Heart right ventricle (tissue), 16 donors: ENCODE data around the gene FAM149A. TPM values are rescaled to one million over a fixed set of nuclear protein-coding genes. Genes with fewer than 3 reads are reported as not detected.

ENCODE experiments used
- ATAC-seq, 8 donors: fragments of 200-7000 bp; cut with Tn5 transposase; one replicate each; pipeline ENCODE4 v1.9.1; 2020; ENCODE audit warnings: mild to moderate bottlenecking in 8 of 8, moderate library complexity in 8 of 8, moderate number of reproducible peaks in 1 of 8
- DNase-seq, 2 donors: peaks; one replicate each; pipeline ENCODE4 v3.0.0-alpha.2; 2020
- H3K27ac ChIP-seq, 10 donors: fragments of 200-600 bp; sonication (generic) in 2 of 10; one replicate each; pipeline versions ENCODE4 v1.5.0 to v1.8.0; 2020 to 2022; ENCODE audit warnings: mild to moderate bottlenecking in 3 of 10
- H3K27me3 ChIP-seq, 7 donors: fragments of 200-600 bp; one replicate each; pipeline ENCODE4 v1.8.0; 2021 to 2022; ENCODE audit warnings: mild to moderate bottlenecking in 2 of 7
- H3K36me3 ChIP-seq, 9 donors: fragments of 200-600 bp; sonication (generic) in 1 of 9; one replicate each; pipeline versions ENCODE4 v1.5.0 to v1.8.0; 2020 to 2022; ENCODE audit warnings: mild to moderate bottlenecking in 2 of 9
- H3K4me1 ChIP-seq, 9 donors: fragments of 200-600 bp; sonication (generic) in 1 of 9; one replicate each; pipeline versions ENCODE4 v1.5.0 to v1.8.0; 2020 to 2022; ENCODE audit warnings: mild to moderate bottlenecking in 4 of 9
- H3K4me3 ChIP-seq, 10 donors: fragments of 200-600 bp; sonication (generic) in 2 of 10; one replicate each; pipeline versions ENCODE4 v1.5.0 to v1.8.0; 2020 to 2022; ENCODE audit warnings: mild to moderate bottlenecking in 7 of 10, moderate library complexity in 2 of 10
- H3K9me3 ChIP-seq, 11 donors: fragments of 200-600 bp in 10 of 11; sonication (generic) in 2 of 11; one replicate each; pipeline versions ENCODE4 v1.5.0 to v1.8.0; 2013 to 2022; ENCODE audit warnings: mild to moderate bottlenecking in 2 of 11, control low read depth in 1 of 11, moderate library complexity in 1 of 11
- WGBS, 2 donors: extraction: QIAGEN DNeasy Blood & Tissue Kit; methylation state at CpG; one replicate each; pipeline ENCODE4 v1.1.7; 2013; ENCODE audit warnings: inconsistent platforms in 1 of 2; 5-methylcytosine and 5-hydroxymethylcytosine counted together
- intact Hi-C, 10 donors: fragments of 100-400 bp; cut with DNase I; formaldehyde crosslinking; loops; one replicate each; pipeline versions ENCODE4 v1.11.1 to v1.14.2; 2022
- long read RNA-seq, 3 donors: library from polyadenylated mRNA; unstranded; transcript quantifications; one replicate each; pipeline ENCODE4 v2.0.0, GENCODE V29; 2020 to 2021
- polyA plus RNA-seq, 2 donors: library from polyadenylated mRNA; stranded (reverse); fragments of 200-250 nt; gene quantifications; one replicate each; pipeline ENCODE4 v1.2.3, GENCODE V29; 2013
- total RNA-seq, 10 donors: library from RNA; stranded (reverse); fragmentation: NEBNext Ultra II Directional in 3 of 10; extraction: Animal tissue kit (Norgen Biotek cat#: 25700) in 3 of 10; gene quantifications; one replicate each; pipeline versions ENCODE4 v1.2.1 to v1.2.4, GENCODE V29; 2021 to 2023
- TF ChIP-seq, protein P1 (sequence below), 9 donors: fragments of 200-600 bp; sonication (generic) in 2 of 9; IDR thresholded peaks; one replicate each; pipeline versions ENCODE4 v1.5.0 to v1.8.0; 2021 to 2022; ENCODE audit warnings: antibody characterized with exemption in 9 of 9, mild to moderate bottlenecking in 5 of 9, moderate library complexity in 1 of 9
- donor health status: Arrhythmogenic right ventricular cardiomyopathy.
- donor health status: ischemic (EF 13 %, LVEDD 7.1; RV severe dilation, severe dysfunction).
- donor health status: healthy with polysubstance abuse.
- donor health status: DM: no; HTN: yes; CAD: no.
- donor health status: DM: no; HTN: no; CAD: no.
- donor health status: ischemic (EF 25% LVEDD 6.9; RV normal size, moderate dysfunction).
- donor health status: ischemic (EF 25% LVEDD 5.7; RV mildly dilated, moderate dysfunction).
- donor health status: healthy.
- donor health status: DM: yes; HTN: yes; CAD: no.
- donor health status: Ischemic cardiomyopathy.
- donor health status: ischemic (EF 35%, LVEDD 5.7; RV mildly dilated, moderate dysfunction).
- donor health status: nonischemic (EF 11% LVEDD 7.7; RV severe dilation, severe dysfunction).
- donor health status: DM: yes; HTN: yes; CAD: no.
- donor health status: PGD.
- donor health status: ischemic (EF 29% LVEDD 5.4; RV normal size, mild dysfunction).
- donor health status: nonischemic (EF 23%, LVEDD 6.1; RV moderate dilation, normal function).

The FAM149A gene
- 10 to 100 TPM in 6 of 10 donors, 1 to 10 TPM in 4; 8.0 to 13.7 (median 10.5) TPM for total RNA-seq
- polyA plus RNA-seq = 1 to 10 TPM; 1.2 to 4.4 TPM
- long read RNA-seq, donor 1, transcript FAM149A-201 (14 exons, 2,708 nt) = major isoform, 7 of 23 reads
- long read RNA-seq, donor 1, partial matches to known transcripts = 3 of 23 reads
- long read RNA-seq, donor 1, other reads (novel, unspliced or antisense) = 9 of 23 reads
- long read RNA-seq, donor 2, partial matches to known transcripts = 6 of 26 reads
- long read RNA-seq, donor 2, other reads (novel, unspliced or antisense) = 14 of 26 reads
- long read RNA-seq, donor 3, partial matches to known transcripts = 3 of 9 reads
- long read RNA-seq, donor 3, other reads (novel, unspliced or antisense) = 5 of 9 reads

DNA sequence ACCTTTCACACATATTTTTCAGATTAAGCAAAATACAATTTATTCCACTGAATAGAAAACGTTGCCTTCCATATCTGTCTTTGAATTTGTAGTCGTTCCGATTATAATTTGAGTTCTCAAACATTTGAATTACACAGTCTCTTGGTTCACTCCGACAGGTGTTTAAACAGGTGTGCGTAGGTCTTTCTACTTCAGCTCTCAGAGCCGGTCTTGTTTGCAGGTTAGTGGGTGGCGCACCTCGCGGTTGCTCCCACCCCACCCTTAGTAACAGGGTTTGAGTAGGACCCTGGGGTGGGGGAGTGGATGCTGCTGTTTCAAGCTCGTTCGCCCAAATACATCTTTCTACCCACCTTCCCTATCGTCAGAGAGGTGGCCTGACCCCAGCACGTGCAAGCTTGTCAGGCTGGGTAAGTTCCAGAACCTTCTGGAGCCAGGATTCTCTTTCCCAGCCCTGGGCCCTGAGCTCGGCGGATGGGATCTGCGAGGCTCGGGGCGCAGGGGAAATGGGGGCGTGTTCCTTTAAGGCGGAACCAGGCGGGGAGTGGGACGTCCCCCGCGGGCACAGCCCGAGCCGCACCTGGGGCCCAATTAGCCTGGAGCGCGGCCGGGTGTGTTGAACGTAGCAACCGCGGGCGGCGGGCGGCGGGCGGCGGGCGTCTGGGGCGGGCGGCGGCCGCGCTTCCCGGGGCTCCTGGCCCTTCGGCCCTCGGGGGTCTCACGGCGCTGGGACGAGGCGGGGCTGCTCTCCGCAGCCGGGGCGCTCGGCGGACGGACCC lies at the start of gene FAM149A:
FAM149A (plus strand) TSS at position 591 of the 776 bp plus-strand sequence.
- H3K9me3 ChIP-seq = no peaks in the 10 kb centered on the region
- no peak within 1 kb of the TSS for H3K27ac ChIP-seq
- H3K27me3 ChIP-seq = peaks cover 0 to 50% (median 34%) of the 10 kb centered on the region in 7 donors
- peak within 1 kb of the TSS; percentile 44 to 65 (median 52) for H3K4me3 ChIP-seq
- H3K4me1 ChIP-seq = peaks cover 2 to 15% (median 12%) of the 10 kb centered on the region in 9 donors
- ATAC-seq (peak in 6 of 8 donors; percentile 49 to 71 (median 62)), DNase-seq (peak in 1 of 2 donors; percentile 35)
- 21 to 26% methylated on average over 42 to 57 of the region's 57 CpGs for WGBS, 2 donors
- no peaks in the 10 kb centered on the region for H3K36me3 ChIP-seq
- intact Hi-C loops = no loop called here
- TF ChIP-seq, protein P1, sequence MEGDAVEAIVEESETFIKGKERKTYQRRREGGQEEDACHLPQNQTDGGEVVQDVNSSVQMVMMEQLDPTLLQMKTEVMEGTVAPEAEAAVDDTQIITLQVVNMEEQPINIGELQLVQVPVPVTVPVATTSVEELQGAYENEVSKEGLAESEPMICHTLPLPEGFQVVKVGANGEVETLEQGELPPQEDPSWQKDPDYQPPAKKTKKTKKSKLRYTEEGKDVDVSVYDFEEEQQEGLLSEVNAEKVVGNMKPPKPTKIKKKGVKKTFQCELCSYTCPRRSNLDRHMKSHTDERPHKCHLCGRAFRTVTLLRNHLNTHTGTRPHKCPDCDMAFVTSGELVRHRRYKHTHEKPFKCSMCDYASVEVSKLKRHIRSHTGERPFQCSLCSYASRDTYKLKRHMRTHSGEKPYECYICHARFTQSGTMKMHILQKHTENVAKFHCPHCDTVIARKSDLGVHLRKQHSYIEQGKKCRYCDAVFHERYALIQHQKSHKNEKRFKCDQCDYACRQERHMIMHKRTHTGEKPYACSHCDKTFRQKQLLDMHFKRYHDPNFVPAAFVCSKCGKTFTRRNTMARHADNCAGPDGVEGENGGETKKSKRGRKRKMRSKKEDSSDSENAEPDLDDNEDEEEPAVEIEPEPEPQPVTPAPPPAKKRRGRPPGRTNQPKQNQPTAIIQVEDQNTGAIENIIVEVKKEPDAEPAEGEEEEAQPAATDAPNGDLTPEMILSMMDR (IDR thresholded peaks at IDR 0.05) = no peak

DNA sequence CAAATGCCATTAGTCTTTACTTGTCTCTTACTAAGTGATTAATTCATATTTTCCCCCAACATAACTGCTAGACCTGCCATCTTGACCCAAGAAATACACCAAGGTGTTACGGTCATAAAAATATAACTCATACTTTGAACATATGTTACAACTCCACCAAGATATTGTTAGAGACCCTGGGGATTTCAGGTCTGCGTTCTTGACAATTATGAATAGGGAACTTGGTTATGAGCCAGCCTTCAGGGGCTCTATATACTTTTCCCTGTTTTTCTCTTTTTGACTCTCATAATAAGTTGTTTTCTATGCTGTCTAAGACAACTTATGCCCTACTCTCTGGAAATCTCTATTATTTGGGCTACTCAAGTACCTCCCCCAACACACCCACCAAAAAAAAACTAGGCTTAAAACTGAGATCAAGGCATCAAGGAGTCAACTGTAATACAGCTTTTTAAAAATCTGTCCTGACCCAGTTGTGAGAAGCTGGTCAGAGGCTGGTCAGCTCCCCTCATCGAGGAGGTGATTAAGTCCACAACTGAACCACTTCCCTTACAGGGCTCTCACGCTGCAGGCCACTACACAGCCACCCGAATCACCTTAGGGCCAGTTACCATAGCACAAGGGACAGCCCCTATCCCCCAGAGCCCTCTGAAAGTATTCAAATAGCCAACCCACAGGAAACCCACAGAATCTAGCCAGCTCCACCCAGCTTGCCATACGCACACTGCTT lies 46.1 kb upstream of the FAM149A start:
- intact Hi-C loops = no loop called here
- TF ChIP-seq, protein P1 (IDR thresholded peaks at IDR 0.05) = no peak
- WGBS, 2 donors = 70 to 87% methylated on average over 6 of the region's 6 CpGs

DNA sequence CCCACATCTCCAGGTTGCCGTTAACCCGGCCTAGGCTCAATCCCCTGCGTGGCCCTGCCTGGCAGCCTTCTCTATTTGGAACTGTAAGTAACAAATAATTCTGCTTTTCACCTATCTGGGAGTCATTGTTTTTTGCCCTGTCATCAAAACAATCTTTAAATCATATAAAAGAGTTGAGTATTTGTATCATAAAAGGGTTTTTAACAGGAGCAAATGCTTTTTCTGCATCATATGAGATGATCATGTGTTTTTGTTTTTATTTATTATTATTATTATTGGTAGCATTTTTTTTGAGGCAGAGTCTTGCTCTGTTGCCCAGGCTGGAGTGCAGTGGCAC lies 45.6 kb upstream of the FAM149A start:
- no peak overlapping the region for H3K27ac ChIP-seq
- no peak for DNase-seq
- no peak overlapping the region for H3K4me3 ChIP-seq
- TF ChIP-seq, protein P1 (IDR thresholded peaks at IDR 0.05) = no peak
- H3K4me1 ChIP-seq = no peaks in the 10 kb centered on the region
- intact Hi-C loops = no loop called here
- ATAC-seq = no peak
- no peaks in the 10 kb centered on the region for H3K27me3 ChIP-seq
- WGBS, 2 donors = 87 to 93% methylated on average over 3 of the region's 3 CpGs
- no peaks in the 10 kb centered on the region for H3K9me3 ChIP-seq
- H3K36me3 ChIP-seq = no peaks in the 10 kb centered on the region

More for the DNA sequence above, 46.1 kb upstream of the FAM149A start:
- H3K36me3 ChIP-seq = no peaks in the 10 kb centered on the region
- no peak for DNase-seq
- H3K9me3 ChIP-seq = no peaks in the 10 kb centered on the region
- H3K27ac ChIP-seq = no peak overlapping the region
- H3K27me3 ChIP-seq = no peaks in the 10 kb centered on the region
- no peaks in the 10 kb centered on the region for H3K4me1 ChIP-seq
- no peak overlapping the region for H3K4me3 ChIP-seq
- no peak for ATAC-seq

DNA sequence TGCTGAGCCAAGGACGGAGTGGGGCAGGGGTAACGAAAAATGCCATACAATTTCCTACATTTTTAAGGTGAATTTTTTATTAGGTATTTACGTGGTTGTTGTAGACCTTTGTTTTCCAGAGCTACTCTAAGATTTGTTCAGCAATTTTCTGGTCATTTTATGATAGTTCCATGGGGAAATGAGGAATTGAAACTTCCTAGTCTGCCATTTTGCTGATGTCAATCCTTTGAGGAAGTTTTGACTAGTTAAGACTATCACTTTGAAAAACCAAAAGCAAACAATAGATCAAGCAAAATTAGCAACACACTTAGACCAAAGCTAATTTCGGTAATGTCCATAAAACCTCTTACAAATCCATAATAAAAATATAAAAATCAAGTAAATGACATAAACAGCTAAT lies 42.6 kb upstream of the FAM149A start:
- 89% methylated on average over 4 of the region's 4 CpGs for WGBS, 2 donors
- peak overlapping the region in 1 of 10 donors; percentile 24 for H3K27ac ChIP-seq
- no peak overlapping the region for H3K4me3 ChIP-seq
- H3K36me3 ChIP-seq = no peaks in the 10 kb centered on the region
- TF ChIP-seq, protein P1 (IDR thresholded peaks at IDR 0.05) = no peak
- ATAC-seq (no peak), DNase-seq (no peak)
- no peaks in the 10 kb centered on the region for H3K4me1 ChIP-seq
- H3K9me3 ChIP-seq = no peaks in the 10 kb centered on the region
- intact Hi-C loops = loop anchor here in 3 of 10 donors (10.0 kb wide), 2 partner anchors 73 to 133 kb away; partner anchors contain the start of gene CYP4V2 (in 1 of the 3)
- H3K27me3 ChIP-seq = no peaks in the 10 kb centered on the region
